Mucosa of descending colon (tissue), 3 donors: ENCODE data around the gene ELAVL1. TPM values are rescaled to one million over a fixed set of nuclear protein-coding genes. Genes with fewer than 3 reads are reported as not detected.

Source experiments
- ATAC-seq: fragments of 200-7000 bp; cut with Tn5 transposase; one replicate; pipeline ENCODE4 v1.9.1; 2020; ENCODE audit warnings: mild to moderate bottlenecking, moderate library complexity
- DNase-seq, 3 donors: peaks; one replicate each; pipeline ENCODE4 v3.0.0-alpha.2; 2020
- H3K36me3 ChIP-seq: fragments of 200-600 bp; one replicate; pipeline ENCODE4 v1.8.0; 2021; ENCODE audit warnings: low read depth, mild to moderate bottlenecking
- H3K4me1 ChIP-seq: fragments of 200-600 bp; one replicate; pipeline ENCODE4 v1.8.0; 2021; ENCODE audit warnings: low read depth, mild to moderate bottlenecking
- H3K4me3 ChIP-seq: fragments of 200-600 bp; one replicate; pipeline ENCODE4 v1.8.0; 2021; ENCODE audit warnings: mild to moderate bottlenecking
- H3K9me3 ChIP-seq: fragments of 200-600 bp; one replicate; pipeline ENCODE4 v1.8.0; 2021; ENCODE audit warnings: mild to moderate bottlenecking
- CTCF ChIP-seq: fragments of 200-600 bp; IDR thresholded peaks from one replicate; pipeline ENCODE4 v1.8.0; 2022; ENCODE audit warnings: antibody characterized with exemption, mild to moderate bottlenecking
- intact Hi-C, 2 donors: fragments of 100-400 bp; cut with DNase I in 1 of 2; cut with micrococcal nuclease in 1 of 2; formaldehyde crosslinking; loops; one replicate each; pipeline versions ENCODE4 v1.11.0 to v1.11.1; 2022; cut with DNase I, micrococcal nuclease
- total RNA-seq, 3 donors: library from RNA; stranded (reverse); fragmentation: NEBNext Ultra II Directional in 2 of 3; extraction: Animal tissue kit (Norgen Biotek cat#: 25700) in 2 of 3; gene quantifications; one replicate each; pipeline versions ENCODE4 v1.2.1 to v1.2.4, GENCODE V29; 2021 to 2023
- donor health status: DM: no; HTN: no; CAD: no; lungs with moderate emphysema.
- donor health status: DM: no; HTN: no; CAD: no.
- donor health status: DM: no; HTN: yes; CAD: no.

Gene ELAVL1
- total RNA-seq, 3 donors from 2014 or later = 43.9 to 63.9 (median 58.7) TPM

GRCh38 chr19:7983286-7983950 is 22.0 kb downstream of the ELAVL1 start:
- peak in 1 of 3 donors; percentile 29 for DNase-seq
- H3K4me1 ChIP-seq = no peaks in the 10 kb centered on the region
- no peak for ATAC-seq
- no peak overlapping the region for H3K4me3 ChIP-seq
- peaks cover 4% of the 10 kb centered on the region for H3K36me3 ChIP-seq
- intact Hi-C loops = no loop called here
- no peak for TF ChIP-seq CTCF
- H3K9me3 ChIP-seq = no peaks in the 10 kb centered on the region

- DNase-seq (peak in 1 of 3 donors; percentile 19), ATAC-seq (no peak)
- Histone ChIP-seq H3K4me3 (no peak overlapping the region), H3K36me3 (peaks cover 4% of the 10 kb centered on the region), H3K4me1 (no peaks in the 10 kb centered on the region), H3K9me3 (no peaks in the 10 kb centered on the region)
- no peak for TF ChIP-seq CTCF
- intact Hi-C loops = no loop called here
Observed at GRCh38 chr19:7982651-7983099, 22.8 kb downstream of the ELAVL1 start.

- intact Hi-C loops = no loop called here
- Histone ChIP-seq H3K9me3 (no peaks in the 10 kb centered on the region), H3K4me1 (no peaks in the 10 kb centered on the region), H3K4me3 (no peak overlapping the region), H3K36me3 (peaks cover 4% of the 10 kb centered on the region)
- no peak for TF ChIP-seq CTCF
- ATAC-seq (no peak), DNase-seq (no peak)
Observed at GRCh38 chr19:7982103-7982502, 23.3 kb downstream of the ELAVL1 start.

DNA sequence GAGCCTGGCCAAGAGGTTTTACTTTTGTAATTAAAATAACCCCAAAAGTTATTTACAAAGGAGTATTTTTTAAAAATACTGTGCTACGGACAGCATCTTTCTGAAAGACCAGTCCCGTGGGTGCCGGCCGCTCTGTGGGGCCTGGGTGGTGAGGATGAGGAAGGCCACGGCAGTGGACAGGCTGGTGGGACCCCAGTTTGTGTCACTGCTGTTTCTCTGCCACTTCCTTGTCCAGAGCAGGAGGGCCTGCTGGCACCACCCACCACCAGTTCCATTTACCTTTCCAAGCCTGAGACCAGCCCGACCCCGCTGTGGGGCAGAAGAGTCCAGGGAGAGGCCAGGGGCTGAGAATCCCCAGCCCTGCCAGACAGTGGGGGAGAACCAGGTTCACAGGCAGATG is 23.8 kb downstream of the ELAVL1 start:
- intact Hi-C loops = no loop called here
- DNase-seq (peak in 1 of 3 donors; percentile 22), ATAC-seq (no peak)
- Histone ChIP-seq H3K36me3 (peaks cover 4% of the 10 kb centered on the region), H3K4me1 (no peaks in the 10 kb centered on the region), H3K4me3 (no peak overlapping the region), H3K9me3 (no peaks in the 10 kb centered on the region)
- no peak for TF ChIP-seq CTCF

- no peak for ATAC-seq
- Histone ChIP-seq H3K36me3 (peaks cover 4% of the 10 kb centered on the region), H3K9me3 (no peaks in the 10 kb centered on the region), H3K4me1 (no peaks in the 10 kb centered on the region), H3K4me3 (no peak overlapping the region)
- intact Hi-C loops = no loop called here
- no peak for TF ChIP-seq CTCF
- DNase-seq = no peak
Observed at GRCh38 chr19:7981199-7981598, 24.2 kb downstream of the ELAVL1 start.
